ENCODE results near the gene SMPX. TPM values are rescaled to one million over a fixed set of nuclear protein-coding genes. Genes with fewer than 3 reads are reported as not detected.

SMPX gene
- polyA plus RNA-seq, 1 of the 3 experiments (the other 2 are of a cell fraction), result not detected

GRCh38 chrX:21740329-21741274, 17.3 kb downstream of the SMPX start:
- TF ChIP-seq MXI1 (IDR thresholded peaks at IDR 0.05; ENCODE audit: low read depth, low read length), result no peak
- no peak for TF ChIP-seq SIN3A (IDR thresholded peaks at IDR 0.05; ENCODE audit: borderline replicate concordance, low read depth, low read length)
- no peak overlapping the region for H2AFZ ChIP-seq (ENCODE audit: low read depth)
- no peak overlapping the region for H3K4me2 ChIP-seq
- no peak overlapping the region for H3K4me3 ChIP-seq (ENCODE audit: low read depth in 2 of 2, low read length in 1 of 2)
- ChIA-PET POLR2A (no interaction called here), CTCF (interaction anchor here (1.2 to 1.8 kb wide), 3 partner anchors 15 to 1214 kb away, joined by 4 to 8 read pairs (median 4); no protein-coding TSS in a partner anchor)
- H3K36me3 ChIP-seq (replicated peaks in 1 of 2; ENCODE audit: control insufficient read depth in 1 of 2, insufficient read depth in 2 of 2, low read length in 1 of 2), result no peaks in the 10 kb centered on the region
- no peaks in the 10 kb centered on the region for H3K9me2 ChIP-seq
- no peaks in the 10 kb centered on the region for H3K9me3 ChIP-seq
- no peaks in the 10 kb centered on the region for H3K27me3 ChIP-seq (ENCODE audit: insufficient read depth)
- H3K4me1 ChIP-seq (ENCODE audit: control insufficient read depth in 1 of 2, insufficient read depth in 2 of 2, low read depth in 1 of 2, low read length in 1 of 2), result peaks cover 0 to 3% of the 10 kb centered on the region in 2 experiments; a peak in 1 of 4 replicates
- 82% methylated on average over 1 of the region's 1 CpG for WGBS (ENCODE audit: low lambda C conversion rate)
- no peaks in the 10 kb centered on the region for H3K79me2 ChIP-seq (ENCODE audit: insufficient read depth)
- no peak overlapping the region for H3K9ac ChIP-seq
- no peaks in the 10 kb centered on the region for H3F3A ChIP-seq (replicated peaks; ENCODE audit: insufficient read depth)
- H4K20me1 ChIP-seq (ENCODE audit: insufficient read depth), result no peaks in the 10 kb centered on the region
- DNase-seq, result no peak
- no peak overlapping the region for H3K27ac ChIP-seq (ENCODE audit: low read depth in 2 of 2, low read length in 1 of 2)

- Histone ChIP-seq H3K79me2 (ENCODE audit: insufficient read depth) (no peaks in the 10 kb centered on the region), H3K4me3 (ENCODE audit: low read depth in 2 of 2, low read length in 1 of 2) (no peak overlapping the region), H4K20me1 (ENCODE audit: insufficient read depth) (no peaks in the 10 kb centered on the region), H2AFZ (ENCODE audit: low read depth) (no peak overlapping the region), H3K27me3 (ENCODE audit: insufficient read depth) (no peaks in the 10 kb centered on the region; the same call in 1 of the 2 replicates), H3K36me3 (replicated peaks in 1 of 2; ENCODE audit: control insufficient read depth in 1 of 2, insufficient read depth in 2 of 2, low read length in 1 of 2) (no peaks in the 10 kb centered on the region), H3K9ac (no peak overlapping the region), H3F3A (replicated peaks; ENCODE audit: insufficient read depth) (no peaks in the 10 kb centered on the region), H3K4me2 (no peak overlapping the region), H3K27ac (ENCODE audit: low read depth in 2 of 2, low read length in 1 of 2) (no peak overlapping the region), H3K4me1 (ENCODE audit: control insufficient read depth in 1 of 2, insufficient read depth in 2 of 2, low read depth in 1 of 2, low read length in 1 of 2) (peaks cover 0 to 3% of the 10 kb centered on the region in 2 experiments; a peak in 1 of 4 replicates), H3K9me2 (no peaks in the 10 kb centered on the region), H3K9me3 (no peaks in the 10 kb centered on the region)
- DNase-seq, result no peak
- ChIA-PET CTCF (no interaction called here), POLR2A (no interaction called here)
- WGBS (ENCODE audit: low lambda C conversion rate), result 40% methylated on average over 4 of the region's 4 CpGs
- TF ChIP-seq RCOR1 (IDR thresholded peaks at IDR 0.05; ENCODE audit: low read length) (no peak), GATA2 (CRISPR knock-in tag; IDR thresholded peaks at IDR 0.05) (no peak), ZBTB33 (IDR thresholded peaks at IDR 0.05; ENCODE audit: borderline replicate concordance, low read depth) (no peak), SMC3 (IDR thresholded peaks at IDR 0.05; ENCODE audit: low read depth, low read length) (no peak), RFX5 (IDR thresholded peaks at IDR 0.05; ENCODE audit: low read length) (no peak), IRF3 (IDR thresholded peaks at IDR 0.05; ENCODE audit: low read depth, low read length) (no peak), NRF1 (IDR thresholded peaks at IDR 0.05; ENCODE audit: low read depth, low read length) (no peak), FOXJ3 (CRISPR knock-in tag; IDR thresholded peaks at IDR 0.05) (no peak), EP300 (IDR thresholded peaks at IDR 0.05; ENCODE audit: borderline replicate concordance in 1 of 2, low read depth in 1 of 2, low read length in 1 of 2) (no peak), YY1 (IDR thresholded peaks at IDR 0.05; ENCODE audit: low read depth) (no peak), SIN3A (IDR thresholded peaks at IDR 0.05; ENCODE audit: borderline replicate concordance, low read depth, low read length) (no peak), USF2 (IDR thresholded peaks at IDR 0.05; ENCODE audit: borderline replicate concordance, low read depth, low read length) (no peak), ELF1 (IDR thresholded peaks at IDR 0.05) (no peak)
These were observed 19.0 kb downstream of the SMPX start for GRCh38 chrX:21738950-21739287.
